HEK293T (cell line): Measurements from ENCODE around the gene SPNS2.

Experiments used
- ELF4 ChIP-seq: fragments of 450-650 bp; IDR thresholded peaks from 2 replicates; pipeline ENCODE4 v1.6.1; 2017; ENCODE audit warnings: antibody characterized with exemption
- HDGF ChIP-seq: fragments of 450-650 bp; IDR thresholded peaks from 2 replicates; pipeline ENCODE4 v1.6.1; 2017; ENCODE audit warnings: antibody characterized with exemption, borderline replicate concordance

- TF ChIP-seq ELF4 = no peak
- no peak for TF ChIP-seq HDGF
Measured at GRCh38 chr17:4485676-4486646, 12.7 kb upstream of the SPNS2 start.
